ENCODE measurements around the gene BRD7. TPM values are rescaled to one million over a fixed set of nuclear protein-coding genes. Genes with fewer than 3 reads are reported as not detected.

The BRD7 gene
- total RNA-seq, 1 donor from 2014 or later = 112 TPM

DNA sequence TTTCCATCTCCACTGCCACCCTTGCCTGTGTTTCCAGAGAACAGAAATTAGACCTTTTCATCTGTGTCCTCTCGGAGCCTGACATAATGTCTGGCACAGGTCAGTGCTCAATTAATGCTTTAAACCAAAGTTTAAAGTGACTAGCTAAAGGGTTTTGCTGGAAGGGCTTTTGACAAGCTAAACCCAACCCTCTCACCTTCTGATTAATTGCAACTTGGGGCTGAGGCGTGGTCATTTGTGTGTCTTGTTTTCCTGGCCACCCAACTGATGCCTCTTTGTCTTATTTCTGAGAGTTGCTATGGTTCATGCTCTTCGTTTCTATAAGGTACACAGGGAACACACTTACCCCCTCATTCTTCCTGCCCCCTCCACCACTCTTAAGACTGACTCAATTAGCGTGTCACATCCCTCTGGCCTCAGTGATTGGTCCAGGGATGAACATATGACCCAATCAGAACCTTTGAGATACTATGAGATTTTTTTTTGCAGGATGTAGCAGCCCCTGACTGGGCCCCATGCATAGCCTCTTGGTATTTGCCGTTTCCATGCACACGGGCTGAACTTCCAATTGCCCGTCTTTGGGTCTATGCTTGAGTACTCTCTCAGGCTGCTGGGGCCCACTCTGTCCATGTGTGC is 15.8 kb upstream of the BRD7 start:
- no peaks in the 10 kb centered on the region for H3K27me3 Mint-ChIP-seq (ENCODE audit: unreplicated experiment)
- DNase-seq (ENCODE audit: low spot score) = no peak
- H3K36me3 Mint-ChIP-seq (ENCODE audit: low read depth, unreplicated experiment) = no peaks in the 10 kb centered on the region
- TF ChIP-seq, protein P1, sequence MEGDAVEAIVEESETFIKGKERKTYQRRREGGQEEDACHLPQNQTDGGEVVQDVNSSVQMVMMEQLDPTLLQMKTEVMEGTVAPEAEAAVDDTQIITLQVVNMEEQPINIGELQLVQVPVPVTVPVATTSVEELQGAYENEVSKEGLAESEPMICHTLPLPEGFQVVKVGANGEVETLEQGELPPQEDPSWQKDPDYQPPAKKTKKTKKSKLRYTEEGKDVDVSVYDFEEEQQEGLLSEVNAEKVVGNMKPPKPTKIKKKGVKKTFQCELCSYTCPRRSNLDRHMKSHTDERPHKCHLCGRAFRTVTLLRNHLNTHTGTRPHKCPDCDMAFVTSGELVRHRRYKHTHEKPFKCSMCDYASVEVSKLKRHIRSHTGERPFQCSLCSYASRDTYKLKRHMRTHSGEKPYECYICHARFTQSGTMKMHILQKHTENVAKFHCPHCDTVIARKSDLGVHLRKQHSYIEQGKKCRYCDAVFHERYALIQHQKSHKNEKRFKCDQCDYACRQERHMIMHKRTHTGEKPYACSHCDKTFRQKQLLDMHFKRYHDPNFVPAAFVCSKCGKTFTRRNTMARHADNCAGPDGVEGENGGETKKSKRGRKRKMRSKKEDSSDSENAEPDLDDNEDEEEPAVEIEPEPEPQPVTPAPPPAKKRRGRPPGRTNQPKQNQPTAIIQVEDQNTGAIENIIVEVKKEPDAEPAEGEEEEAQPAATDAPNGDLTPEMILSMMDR (IDR thresholded peaks at IDR 0.05; ENCODE audit: unreplicated experiment) = no peak
- no peaks in the 10 kb centered on the region for H3K9me3 Mint-ChIP-seq (ENCODE audit: unreplicated experiment)
- no peak overlapping the region for H3K27ac Mint-ChIP-seq (ENCODE audit: unreplicated experiment)
- H3K4me3 Mint-ChIP-seq (ENCODE audit: unreplicated experiment) = no peak overlapping the region
- H3K4me1 Mint-ChIP-seq (ENCODE audit: unreplicated experiment) = peaks cover 7% of the 10 kb centered on the region

DNA sequence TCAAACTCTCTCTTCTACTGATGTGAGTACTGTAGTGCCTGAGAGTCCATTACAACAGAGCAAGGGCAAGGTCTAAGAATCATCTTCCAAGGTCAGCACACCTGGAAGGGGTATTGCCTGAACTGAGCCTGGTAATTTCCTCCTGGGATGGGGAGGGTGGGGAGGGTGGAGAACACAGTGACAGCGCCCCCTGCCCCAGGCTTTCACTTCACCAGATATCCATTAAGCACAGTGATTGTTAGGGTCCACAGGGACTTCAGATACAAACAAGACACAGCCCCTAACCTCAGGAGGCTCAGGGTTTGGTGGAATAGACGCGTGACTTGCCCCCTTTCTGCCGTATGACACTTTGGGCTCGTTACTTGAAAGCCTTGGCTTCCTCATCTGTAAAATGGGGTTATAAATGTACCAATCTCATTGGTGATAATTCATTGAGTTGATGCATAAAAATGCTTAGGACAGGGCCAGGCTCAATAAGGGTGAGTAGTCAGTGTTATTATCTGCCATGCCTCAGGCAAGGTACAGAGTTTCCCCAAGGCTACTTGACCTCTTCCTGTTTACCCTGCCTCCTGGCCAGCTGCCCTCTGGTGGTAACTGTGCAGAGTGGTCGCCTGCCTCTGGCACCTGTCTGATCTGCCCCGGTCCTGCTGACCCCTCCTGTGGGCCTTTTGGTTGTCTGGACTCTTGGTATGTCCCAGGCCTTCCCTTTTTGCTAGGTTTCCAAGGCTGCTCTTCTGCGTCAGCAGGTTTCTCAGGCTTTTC is 13.1 kb upstream of the BRD7 start:
- Mint-ChIP-seq H3K4me1 (ENCODE audit: unreplicated experiment) (peaks cover 7% of the 10 kb centered on the region), H3K4me3 (ENCODE audit: unreplicated experiment) (no peak overlapping the region), H3K27me3 (ENCODE audit: unreplicated experiment) (no peaks in the 10 kb centered on the region), H3K36me3 (ENCODE audit: low read depth, unreplicated experiment) (no peaks in the 10 kb centered on the region), H3K9me3 (ENCODE audit: unreplicated experiment) (no peaks in the 10 kb centered on the region), H3K27ac (ENCODE audit: unreplicated experiment) (no peak overlapping the region)
- DNase-seq (ENCODE audit: low spot score) = no peak
- TF ChIP-seq, protein P1 (IDR thresholded peaks at IDR 0.05; ENCODE audit: unreplicated experiment) = peak; percentile 16

DNA sequence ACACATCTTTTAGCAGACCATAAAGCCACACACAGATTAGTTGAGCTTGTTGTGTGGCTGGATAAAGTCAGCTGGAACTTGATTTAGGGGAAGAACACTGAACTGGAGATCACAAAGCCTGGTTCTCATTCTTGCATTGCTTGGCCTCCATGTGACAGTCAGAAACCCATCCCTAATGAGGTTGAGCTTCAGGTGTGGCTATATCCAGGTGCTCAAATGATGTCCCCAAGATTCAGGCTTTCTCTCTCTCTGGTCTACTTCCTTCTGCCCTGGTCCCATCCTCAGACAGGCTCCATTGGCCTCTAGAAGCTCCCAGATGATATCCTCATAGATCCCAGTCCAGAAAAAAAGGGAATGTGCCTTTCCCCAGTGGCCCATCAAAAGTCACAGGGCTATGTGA is 9.6 kb upstream of the BRD7 start:
- no peak overlapping the region for H3K4me3 Mint-ChIP-seq (ENCODE audit: unreplicated experiment)
- H3K27me3 Mint-ChIP-seq (ENCODE audit: unreplicated experiment) = no peaks in the 10 kb centered on the region
- TF ChIP-seq, protein P1 (IDR thresholded peaks at IDR 0.05; ENCODE audit: unreplicated experiment) = no peak
- H3K4me1 Mint-ChIP-seq (ENCODE audit: unreplicated experiment) = no peaks in the 10 kb centered on the region
- H3K36me3 Mint-ChIP-seq (ENCODE audit: low read depth, unreplicated experiment) = no peaks in the 10 kb centered on the region
- no peak for DNase-seq (ENCODE audit: low spot score)
- H3K9me3 Mint-ChIP-seq (ENCODE audit: unreplicated experiment) = no peaks in the 10 kb centered on the region
- no peak overlapping the region for H3K27ac Mint-ChIP-seq (ENCODE audit: unreplicated experiment)

DNA sequence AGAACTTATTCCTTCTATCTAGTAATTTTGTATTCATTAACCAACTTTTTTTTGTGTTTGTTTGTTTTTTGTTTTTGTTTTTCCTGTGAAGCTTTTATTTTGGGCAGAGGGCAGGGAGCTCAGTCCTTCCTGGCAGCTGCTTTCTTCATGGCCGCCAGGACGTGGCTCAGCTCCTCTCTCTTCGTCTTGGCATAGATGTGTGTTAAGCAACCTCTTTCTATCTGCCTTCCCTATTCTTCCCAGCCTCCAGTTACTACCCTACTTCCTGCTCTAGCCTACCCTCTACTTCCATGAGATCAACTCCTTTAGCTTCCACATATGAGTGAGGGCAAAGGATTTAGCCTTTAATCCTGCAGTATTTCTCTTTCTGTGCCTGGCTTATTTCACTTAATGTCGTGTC is 8.2 kb upstream of the BRD7 start:
- H3K4me3 Mint-ChIP-seq (ENCODE audit: unreplicated experiment) = no peak overlapping the region
- no peaks in the 10 kb centered on the region for H3K4me1 Mint-ChIP-seq (ENCODE audit: unreplicated experiment)
- TF ChIP-seq, protein P1 (IDR thresholded peaks at IDR 0.05; ENCODE audit: unreplicated experiment) = no peak
- H3K27me3 Mint-ChIP-seq (ENCODE audit: unreplicated experiment) = peaks cover 1% of the 10 kb centered on the region
- H3K9me3 Mint-ChIP-seq (ENCODE audit: unreplicated experiment) = no peaks in the 10 kb centered on the region
- H3K36me3 Mint-ChIP-seq (ENCODE audit: low read depth, unreplicated experiment) = no peaks in the 10 kb centered on the region
- no peak overlapping the region for H3K27ac Mint-ChIP-seq (ENCODE audit: unreplicated experiment)
- no peak for DNase-seq (ENCODE audit: low spot score)

DNA sequence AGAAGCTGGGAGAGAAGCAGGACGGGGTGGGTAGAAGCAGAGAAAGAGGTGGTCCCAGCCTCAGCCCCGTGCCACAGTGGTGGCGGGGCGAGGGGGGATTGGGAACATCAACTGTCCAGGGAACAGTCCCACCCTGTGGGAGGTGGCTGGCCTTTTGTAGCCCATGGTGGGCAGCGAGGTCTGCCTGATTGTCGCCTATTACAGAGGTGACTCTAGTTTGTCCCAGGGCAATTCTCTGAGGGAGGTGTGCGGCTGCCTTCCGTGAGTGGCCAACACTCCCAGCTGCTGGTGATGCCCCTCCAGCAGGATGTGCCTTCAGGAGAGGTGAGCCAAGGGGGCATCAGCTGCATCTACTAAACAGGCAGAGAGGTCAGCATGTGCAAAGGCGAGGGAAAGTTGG is 5.0 kb upstream of the BRD7 start:
- Mint-ChIP-seq H3K36me3 (ENCODE audit: low read depth, unreplicated experiment) (no peaks in the 10 kb centered on the region), H3K4me1 (ENCODE audit: unreplicated experiment) (no peaks in the 10 kb centered on the region), H3K27me3 (ENCODE audit: unreplicated experiment) (peaks cover 1% of the 10 kb centered on the region), H3K9me3 (ENCODE audit: unreplicated experiment) (no peaks in the 10 kb centered on the region), H3K27ac (ENCODE audit: unreplicated experiment) (no peak overlapping the region), H3K4me3 (ENCODE audit: unreplicated experiment) (no peak overlapping the region)
- no peak for DNase-seq (ENCODE audit: low spot score)
- TF ChIP-seq, protein P1 (IDR thresholded peaks at IDR 0.05; ENCODE audit: unreplicated experiment) = no peak

Data from endothelial cell (in vitro differentiated cells).